ENCODE results near the gene TSPYL6. TPM values are rescaled to one million over a fixed set of nuclear protein-coding genes. Genes with fewer than 3 reads are reported as not detected.

TSPYL6 gene
- total and polyA plus RNA-seq, 2 of the 8 experiments (the other 6 are each of a cell fraction or from before 2014, with no cell fraction given) = not detected

DNA sequence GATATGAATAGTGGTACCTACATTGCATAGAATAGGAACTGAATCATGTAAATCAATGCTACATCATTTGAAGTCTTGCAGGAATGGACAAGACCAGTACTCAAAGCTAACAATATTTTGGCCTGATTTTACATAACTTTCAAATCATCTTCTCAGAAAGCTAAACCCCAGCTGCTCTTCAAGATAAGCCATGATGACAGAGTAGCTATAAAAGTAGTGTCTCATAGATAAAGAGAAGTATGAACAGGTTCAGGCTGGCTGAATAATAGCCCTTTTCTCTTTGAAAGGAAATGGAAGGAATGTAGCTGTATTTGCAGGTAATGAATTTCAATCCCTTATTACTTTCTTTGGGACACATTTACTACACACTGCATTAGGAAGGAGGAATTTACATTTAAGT lies 28.2 kb downstream of the TSPYL6 start:
- Histone ChIP-seq H3K79me2 (ENCODE audit: control insufficient read depth in 1 of 2, insufficient read depth in 2 of 2, low read length in 2 of 2) (no peaks in the 10 kb centered on the region), H4K5ac (ENCODE audit: insufficient read length, low read depth, low read length) (no peak overlapping the region), H2AK5ac (ENCODE audit: low read depth, low read length) (no peak overlapping the region), H2BK120ac (replicated peaks; ENCODE audit: low read depth, low read length) (no peak overlapping the region), H3K4ac (replicated peaks; ENCODE audit: insufficient read length, low read depth, low read length) (no peak overlapping the region), H3K36me3 (ENCODE audit: control insufficient read depth in 2 of 4, insufficient read depth in 4 of 4, low read length in 3 of 4) (no peaks in the 10 kb centered on the region), H2BK12ac (ENCODE audit: low read depth, low read length) (no peak overlapping the region), H2BK15ac (ENCODE audit: low read length) (no peak overlapping the region), H2BK5ac (ENCODE audit: low read depth, low read length) (no peak overlapping the region), H3K23ac (ENCODE audit: insufficient read length) (no peak overlapping the region), H3K27ac (ENCODE audit: low read depth, low read length) (no peak overlapping the region), H3K27me3 (replicated peaks in 1 of 4; ENCODE audit: control insufficient read depth in 3 of 4, extremely low read depth in 1 of 4, insufficient read depth in 3 of 4, low read length in 3 of 4) (no peaks in the 10 kb centered on the region; a peak in 1 of 7 replicates), H4K91ac (replicated peaks; ENCODE audit: insufficient read length, low read length) (no peak overlapping the region), H3K9me3 (ENCODE audit: insufficient read depth in 2 of 2, low read depth in 1 of 2, low read length in 1 of 2) (0 out of 4 replicates have a peak, but pooled peaks cover 0 to 3% of the 10 kb centered on the region in 2 experiments), H3K9ac (replicated peaks in 1 of 4; ENCODE audit: extremely low read depth in 1 of 4, low read depth in 3 of 4, low read length in 3 of 4) (no peak overlapping the region), H3K4me2 (ENCODE audit: insufficient read depth in 1 of 2, low read depth in 2 of 2, low read length in 2 of 2) (no peak overlapping the region), H2AFZ (ENCODE audit: low read length) (no peak overlapping the region), H4K8ac (ENCODE audit: extremely low read depth, insufficient read depth, low read length) (no peak overlapping the region), H3K18ac (ENCODE audit: extremely low read depth, low read length) (no peak overlapping the region), H3K14ac (ENCODE audit: insufficient read length) (no peak overlapping the region), H3K79me1 (ENCODE audit: low read depth, low read length) (no peaks in the 10 kb centered on the region), H3K56ac (replicated peaks; ENCODE audit: insufficient read length, low read depth, low read length) (no peak overlapping the region), H2BK20ac (ENCODE audit: low read length) (no peak overlapping the region), H3K4me3 (ENCODE audit: extremely low read depth in 1 of 4, insufficient read depth in 2 of 4, low read depth in 3 of 4, low read length in 4 of 4) (no peak overlapping the region), H4K20me1 (replicated peaks in 1 of 2; ENCODE audit: control insufficient read depth in 1 of 2, insufficient read depth in 2 of 2, low read length in 2 of 2) (no peaks in the 10 kb centered on the region), H3K4me1 (replicated peaks in 1 of 4; ENCODE audit: control insufficient read depth in 3 of 4, insufficient read depth in 4 of 4, low read length in 3 of 4) (no peaks in the 10 kb centered on the region; a peak in 1 of 7 replicates), H3K23me2 (ENCODE audit: low read depth, low read length) (no peaks in the 10 kb centered on the region)
- TF ChIP-seq SP4 (IDR thresholded peaks at IDR 0.05; ENCODE audit: low read length) = no peak
- TF ChIP-seq, protein P1, sequence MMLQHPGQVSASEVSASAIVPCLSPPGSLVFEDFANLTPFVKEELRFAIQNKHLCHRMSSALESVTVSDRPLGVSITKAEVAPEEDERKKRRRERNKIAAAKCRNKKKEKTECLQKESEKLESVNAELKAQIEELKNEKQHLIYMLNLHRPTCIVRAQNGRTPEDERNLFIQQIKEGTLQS (IDR thresholded peaks at IDR 0.05; ENCODE audit: insufficient read depth, low read depth, low read length) = no peak
- TF ChIP-seq BCL11A (IDR thresholded peaks at IDR 0.05; ENCODE audit: low read depth in 2 of 2, low read length in 2 of 2) = no peak
- no peak for TF ChIP-seq SIX5 (IDR thresholded peaks at IDR 0.05; ENCODE audit: low read depth, low read length)
- no peak for TF ChIP-seq CBX5 (IDR thresholded peaks at IDR 0.05; ENCODE audit: low read depth, low read length)
- no peak for TF ChIP-seq SP1 (IDR thresholded peaks at IDR 0.05; ENCODE audit: low read depth, low read length)
- TF ChIP-seq, protein P2, sequence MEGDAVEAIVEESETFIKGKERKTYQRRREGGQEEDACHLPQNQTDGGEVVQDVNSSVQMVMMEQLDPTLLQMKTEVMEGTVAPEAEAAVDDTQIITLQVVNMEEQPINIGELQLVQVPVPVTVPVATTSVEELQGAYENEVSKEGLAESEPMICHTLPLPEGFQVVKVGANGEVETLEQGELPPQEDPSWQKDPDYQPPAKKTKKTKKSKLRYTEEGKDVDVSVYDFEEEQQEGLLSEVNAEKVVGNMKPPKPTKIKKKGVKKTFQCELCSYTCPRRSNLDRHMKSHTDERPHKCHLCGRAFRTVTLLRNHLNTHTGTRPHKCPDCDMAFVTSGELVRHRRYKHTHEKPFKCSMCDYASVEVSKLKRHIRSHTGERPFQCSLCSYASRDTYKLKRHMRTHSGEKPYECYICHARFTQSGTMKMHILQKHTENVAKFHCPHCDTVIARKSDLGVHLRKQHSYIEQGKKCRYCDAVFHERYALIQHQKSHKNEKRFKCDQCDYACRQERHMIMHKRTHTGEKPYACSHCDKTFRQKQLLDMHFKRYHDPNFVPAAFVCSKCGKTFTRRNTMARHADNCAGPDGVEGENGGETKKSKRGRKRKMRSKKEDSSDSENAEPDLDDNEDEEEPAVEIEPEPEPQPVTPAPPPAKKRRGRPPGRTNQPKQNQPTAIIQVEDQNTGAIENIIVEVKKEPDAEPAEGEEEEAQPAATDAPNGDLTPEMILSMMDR (IDR thresholded peaks at IDR 0.05; ENCODE audit: control extremely low read depth in 1 of 3, insufficient read depth in 1 of 3, low read depth in 1 of 3, low read length in 3 of 3) = no peak
- TF ChIP-seq NRF1 (IDR thresholded peaks at IDR 0.05; ENCODE audit: low read depth, low read length) = no peak
- TF ChIP-seq RAD21 (IDR thresholded peaks at IDR 0.05 in 1 of 2, conservative IDR thresholded peaks at IDR 0.05 in 1 of 2; ENCODE audit: low read depth in 2 of 2, low read length in 2 of 2) = no peak
- no peak for DNase-seq (ENCODE audit: low read depth in 1 of 2, low spot score in 2 of 2)
- ChIA-PET POLR2A (ENCODE audit: partially characterized antibody) (no interaction called here), CTCF (ENCODE audit: partially characterized antibody) (no interaction called here)
- FAIRE-seq = no peak

All from H1 (cell line).